HCT116 (cell line): ENCODE data around the gene HELT.
"Not testable (repeated sequence)": the region's sequence is repeated elsewhere in the genome, so short reads cannot be mapped to it uniquely, and the experiment has no call there.

Experiments
- FOSL1 ChIP-seq: IDR thresholded peaks from 2 replicates; pipeline ENCODE4 v1.6.1; 2012; ENCODE audit warnings: low read depth
- POLR2AphosphoS5 ChIP-seq: IDR thresholded peaks from 2 replicates; pipeline ENCODE4 v1.6.1; 2011; ENCODE audit warnings: mild to moderate bottlenecking, low read depth, low read length, moderate library complexity

- TF ChIP-seq POLR2AphosphoS5, FOSL1: not testable (repeated sequence)
These were observed 29.0 kb upstream of the HELT start for GRCh38 chr4:184989283-184989682.
